ENCODE data around the gene RLBP1.

DNA sequence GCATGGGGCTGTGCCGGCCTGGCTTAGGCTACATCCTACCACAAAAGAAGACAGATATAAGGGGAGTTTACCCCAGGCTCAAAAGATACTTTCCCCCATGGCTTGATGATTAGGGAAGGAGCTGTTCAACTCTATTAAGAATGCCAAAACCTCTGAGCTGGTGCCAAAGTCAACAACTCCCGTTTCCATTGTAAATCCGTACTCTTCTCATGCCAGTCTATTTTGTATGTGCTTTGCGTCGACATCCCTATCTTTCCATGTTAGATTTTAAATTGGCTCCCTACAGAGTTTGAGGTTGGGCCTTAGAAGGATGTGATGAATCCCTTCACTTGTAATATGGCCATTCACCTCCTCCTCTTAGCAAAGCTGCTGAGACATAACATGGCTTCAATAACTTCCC is 46.9 kb downstream of the RLBP1 start:
- TF ChIP-seq CREB1 (IDR thresholded peaks at IDR 0.05; ENCODE audit: low read depth) (no peak), CEBPB (IDR thresholded peaks at IDR 0.05) (no peak), TAF1 (IDR thresholded peaks at IDR 0.05; ENCODE audit: low read depth) (no peak), ZBTB7A (IDR thresholded peaks at IDR 0.05; ENCODE audit: low read depth) (no peak), EP300 (IDR thresholded peaks at IDR 0.05; ENCODE audit: borderline replicate concordance) (no peak), TEAD4 (IDR thresholded peaks at IDR 0.05) (no peak), YY1 (IDR thresholded peaks at IDR 0.05; ENCODE audit: low read depth) (no peak), FOXM1 (IDR thresholded peaks at IDR 0.05; ENCODE audit: borderline replicate concordance, low read depth) (no peak), EGR1 (IDR thresholded peaks at IDR 0.05) (no peak), RAD21 (IDR thresholded peaks at IDR 0.05; ENCODE audit: low read depth) (no peak)
- TF ChIP-seq, protein P1, sequence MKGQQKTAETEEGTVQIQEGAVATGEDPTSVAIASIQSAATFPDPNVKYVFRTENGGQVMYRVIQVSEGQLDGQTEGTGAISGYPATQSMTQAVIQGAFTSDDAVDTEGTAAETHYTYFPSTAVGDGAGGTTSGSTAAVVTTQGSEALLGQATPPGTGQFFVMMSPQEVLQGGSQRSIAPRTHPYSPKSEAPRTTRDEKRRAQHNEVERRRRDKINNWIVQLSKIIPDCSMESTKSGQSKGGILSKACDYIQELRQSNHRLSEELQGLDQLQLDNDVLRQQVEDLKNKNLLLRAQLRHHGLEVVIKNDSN (IDR thresholded peaks at IDR 0.05): no peak
- TF ChIP-seq, protein P2, sequence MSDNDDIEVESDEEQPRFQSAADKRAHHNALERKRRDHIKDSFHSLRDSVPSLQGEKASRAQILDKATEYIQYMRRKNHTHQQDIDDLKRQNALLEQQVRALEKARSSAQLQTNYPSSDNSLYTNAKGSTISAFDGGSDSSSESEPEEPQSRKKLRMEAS (IDR thresholded peaks at IDR 0.05): no peak
- TF ChIP-seq, protein P3, sequence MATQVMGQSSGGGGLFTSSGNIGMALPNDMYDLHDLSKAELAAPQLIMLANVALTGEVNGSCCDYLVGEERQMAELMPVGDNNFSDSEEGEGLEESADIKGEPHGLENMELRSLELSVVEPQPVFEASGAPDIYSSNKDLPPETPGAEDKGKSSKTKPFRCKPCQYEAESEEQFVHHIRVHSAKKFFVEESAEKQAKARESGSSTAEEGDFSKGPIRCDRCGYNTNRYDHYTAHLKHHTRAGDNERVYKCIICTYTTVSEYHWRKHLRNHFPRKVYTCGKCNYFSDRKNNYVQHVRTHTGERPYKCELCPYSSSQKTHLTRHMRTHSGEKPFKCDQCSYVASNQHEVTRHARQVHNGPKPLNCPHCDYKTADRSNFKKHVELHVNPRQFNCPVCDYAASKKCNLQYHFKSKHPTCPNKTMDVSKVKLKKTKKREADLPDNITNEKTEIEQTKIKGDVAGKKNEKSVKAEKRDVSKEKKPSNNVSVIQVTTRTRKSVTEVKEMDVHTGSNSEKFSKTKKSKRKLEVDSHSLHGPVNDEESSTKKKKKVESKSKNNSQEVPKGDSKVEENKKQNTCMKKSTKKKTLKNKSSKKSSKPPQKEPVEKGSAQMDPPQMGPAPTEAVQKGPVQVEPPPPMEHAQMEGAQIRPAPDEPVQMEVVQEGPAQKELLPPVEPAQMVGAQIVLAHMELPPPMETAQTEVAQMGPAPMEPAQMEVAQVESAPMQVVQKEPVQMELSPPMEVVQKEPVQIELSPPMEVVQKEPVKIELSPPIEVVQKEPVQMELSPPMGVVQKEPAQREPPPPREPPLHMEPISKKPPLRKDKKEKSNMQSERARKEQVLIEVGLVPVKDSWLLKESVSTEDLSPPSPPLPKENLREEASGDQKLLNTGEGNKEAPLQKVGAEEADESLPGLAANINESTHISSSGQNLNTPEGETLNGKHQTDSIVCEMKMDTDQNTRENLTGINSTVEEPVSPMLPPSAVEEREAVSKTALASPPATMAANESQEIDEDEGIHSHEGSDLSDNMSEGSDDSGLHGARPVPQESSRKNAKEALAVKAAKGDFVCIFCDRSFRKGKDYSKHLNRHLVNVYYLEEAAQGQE (IDR thresholded peaks at IDR 0.05; ENCODE audit: low read depth): no peak

All from Ishikawa (cell line).